Hematopoietic multipotent progenitor cell treated with erythropoietin and hydrocortisone succinate and interleukin-3 and kit ligand, for 15 days (in vitro differentiated cells): ENCODE measurements around the gene RNF144A.
"Not testable (repeated sequence)": the region's sequence is repeated elsewhere in the genome, so short reads cannot be mapped to it uniquely, and the experiment has no call there.

Source experiments
- DNase-seq: peaks from one replicate; pipeline ENCODE4 v3.0.0-alpha.2; 2015; ENCODE audit warnings: low spot score

RNF144A gene

DNA sequence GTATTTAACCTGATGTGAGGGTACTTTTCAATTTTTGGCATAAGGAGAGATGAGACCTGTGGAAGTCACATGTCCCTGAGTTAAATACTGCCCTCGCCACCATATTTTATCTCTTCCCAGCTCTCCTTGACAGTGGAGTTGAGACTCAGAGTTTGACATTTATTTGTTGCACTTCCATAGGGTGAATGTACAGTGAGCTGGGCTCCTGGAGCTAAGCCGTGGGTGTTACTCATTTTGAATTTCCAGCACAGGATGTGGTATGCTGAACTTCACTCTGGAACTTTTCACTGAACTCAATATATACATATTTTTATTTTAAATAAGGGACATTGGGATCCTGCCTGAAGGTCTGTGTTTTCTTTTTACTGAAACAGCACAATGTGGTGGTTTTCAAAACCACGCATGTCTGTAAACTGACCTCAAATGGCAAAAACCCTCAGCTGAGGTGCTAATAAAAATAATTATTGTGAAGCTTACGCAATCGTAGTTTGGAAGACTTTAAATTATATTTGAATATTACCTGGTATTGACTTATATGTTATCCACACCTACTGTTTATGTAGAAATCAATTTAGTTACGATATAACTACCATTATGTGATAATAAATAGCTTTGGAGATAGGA, 12.1 kb downstream of the RNF144A start:
- no peak for DNase-seq

DNA sequence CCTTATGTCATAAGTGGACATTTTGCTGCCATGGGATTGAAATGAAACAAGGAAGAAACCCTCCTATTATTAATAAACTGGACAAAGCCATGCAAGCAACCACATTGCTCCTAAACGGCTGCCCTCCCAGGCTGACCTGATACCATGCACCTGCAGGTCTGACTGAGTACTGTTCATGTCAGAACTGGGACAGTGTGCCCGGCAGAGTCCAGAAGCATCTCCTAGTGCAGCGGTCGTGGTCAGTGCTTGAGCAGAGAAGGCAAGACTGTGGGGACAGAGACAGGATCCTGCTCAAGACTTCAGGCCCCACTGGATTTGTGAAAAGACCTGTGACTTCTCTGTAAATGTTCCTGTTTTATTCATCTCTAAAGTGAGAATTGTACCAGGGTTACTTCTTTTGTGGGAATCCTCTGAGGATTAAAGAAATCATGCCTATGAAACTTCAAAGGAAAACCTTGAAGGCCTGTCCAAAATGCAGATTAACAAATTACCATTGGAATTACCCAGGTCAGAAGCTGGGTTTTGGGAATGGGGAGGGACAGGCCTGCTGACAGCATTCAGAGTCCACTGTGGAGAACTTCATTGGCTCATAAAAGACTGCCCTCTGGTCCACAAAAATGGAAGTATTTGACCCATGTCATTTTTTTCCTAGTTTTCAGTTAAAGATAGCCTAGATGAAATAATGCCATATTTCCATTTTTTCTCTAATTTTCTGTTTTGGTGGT, 13.9 kb downstream of the RNF144A start:
- no peak for DNase-seq

DNA sequence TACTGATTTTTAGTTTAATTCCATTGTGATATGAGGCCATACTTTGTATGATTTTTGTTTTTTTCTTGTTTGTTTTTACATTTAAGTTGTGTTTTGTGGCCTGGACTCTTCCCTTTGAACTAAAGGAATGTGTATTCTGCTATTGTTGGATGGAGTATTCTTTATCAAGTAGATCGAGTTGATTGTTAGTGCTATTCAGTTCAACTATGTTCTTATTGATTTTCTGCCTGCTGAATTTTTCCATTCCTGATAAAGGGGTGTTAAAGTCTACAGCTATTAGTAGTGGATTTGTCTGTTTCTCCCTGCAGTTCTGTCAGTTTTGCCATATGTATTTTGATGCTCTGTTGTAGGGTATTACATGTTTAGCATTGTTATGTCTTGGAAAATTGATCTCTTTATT, 14.5 kb downstream of the RNF144A start:
- DNase-seq = no peak

DNA sequence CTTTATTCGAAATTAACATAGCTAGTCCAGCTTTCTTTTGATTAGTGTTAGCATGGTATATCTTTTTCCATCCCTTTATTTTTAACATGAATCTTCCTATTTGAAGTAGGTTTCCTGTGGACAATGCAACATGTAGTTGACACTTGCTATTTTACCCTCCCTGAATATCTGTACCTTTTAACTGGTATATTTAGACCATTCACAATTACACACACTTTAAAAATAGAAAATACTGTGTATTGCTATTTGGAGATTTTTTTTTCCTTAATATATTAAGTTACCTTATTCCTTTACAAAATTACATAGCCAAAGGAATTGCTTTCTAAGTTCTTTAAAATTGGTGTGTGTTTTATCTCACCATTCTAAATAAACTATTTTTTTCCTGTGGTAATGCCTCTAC, 15.0 kb downstream of the RNF144A start:
- no peak for DNase-seq

DNA sequence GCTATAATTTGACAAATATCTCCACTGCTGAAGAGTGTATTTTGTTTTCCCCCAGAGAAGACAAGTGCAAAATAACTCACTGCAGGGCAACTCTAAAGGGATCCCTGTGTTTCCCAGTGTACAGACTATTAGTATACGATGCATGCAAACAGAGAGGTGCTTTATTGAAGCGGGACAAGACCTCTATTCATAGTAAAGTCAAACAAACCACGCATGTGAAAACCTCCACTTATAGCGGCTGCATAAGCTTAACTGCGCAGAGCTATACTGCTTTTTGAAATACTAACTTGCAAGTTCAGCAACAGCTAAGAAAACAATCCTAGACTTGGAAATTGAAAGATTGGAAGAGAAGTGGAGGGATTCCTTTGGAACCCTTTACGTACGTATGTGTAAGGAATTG, 15.6 kb downstream of the RNF144A start:
- DNase-seq = no peak

DNA sequence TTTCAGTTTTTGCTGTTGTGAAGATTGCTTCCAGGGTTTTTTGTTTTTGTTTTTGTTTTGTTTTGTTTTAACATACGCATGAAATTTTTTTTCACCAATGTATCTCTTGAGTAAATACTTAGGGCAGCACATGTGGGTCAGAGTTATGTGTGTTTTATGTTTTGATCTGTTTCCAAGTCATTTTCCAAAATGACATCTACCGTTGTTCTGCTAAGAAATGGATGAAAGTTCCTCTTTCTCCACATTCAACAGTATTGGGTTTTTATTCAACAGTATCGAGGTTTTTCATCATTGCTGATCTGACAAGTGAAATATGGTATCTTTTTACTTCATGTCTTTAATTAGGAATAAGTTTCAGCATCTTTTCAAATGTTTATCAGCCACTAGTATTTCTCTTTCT, 16.7 kb downstream of the RNF144A start:
- no peak for DNase-seq

DNA sequence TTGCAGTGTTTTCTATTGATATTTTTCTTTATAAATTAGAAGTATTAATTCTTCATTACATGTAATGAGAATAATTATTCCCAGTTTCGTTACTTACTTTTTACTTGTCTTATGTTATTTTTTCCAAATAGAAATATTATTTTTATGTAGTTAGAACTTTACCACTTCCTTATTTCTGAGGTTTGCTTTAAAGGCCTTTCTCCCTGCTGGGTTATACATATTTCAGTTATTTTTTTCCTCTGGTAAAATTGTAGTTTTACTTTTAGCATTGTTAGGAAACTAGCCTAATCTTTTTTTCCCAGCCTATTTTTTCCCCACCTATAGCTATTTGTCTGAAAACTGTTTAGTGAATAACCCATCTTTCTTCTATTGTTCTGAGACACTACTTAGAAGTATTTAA, 17.1 kb downstream of the RNF144A start:
- DNase-seq = no peak

DNA sequence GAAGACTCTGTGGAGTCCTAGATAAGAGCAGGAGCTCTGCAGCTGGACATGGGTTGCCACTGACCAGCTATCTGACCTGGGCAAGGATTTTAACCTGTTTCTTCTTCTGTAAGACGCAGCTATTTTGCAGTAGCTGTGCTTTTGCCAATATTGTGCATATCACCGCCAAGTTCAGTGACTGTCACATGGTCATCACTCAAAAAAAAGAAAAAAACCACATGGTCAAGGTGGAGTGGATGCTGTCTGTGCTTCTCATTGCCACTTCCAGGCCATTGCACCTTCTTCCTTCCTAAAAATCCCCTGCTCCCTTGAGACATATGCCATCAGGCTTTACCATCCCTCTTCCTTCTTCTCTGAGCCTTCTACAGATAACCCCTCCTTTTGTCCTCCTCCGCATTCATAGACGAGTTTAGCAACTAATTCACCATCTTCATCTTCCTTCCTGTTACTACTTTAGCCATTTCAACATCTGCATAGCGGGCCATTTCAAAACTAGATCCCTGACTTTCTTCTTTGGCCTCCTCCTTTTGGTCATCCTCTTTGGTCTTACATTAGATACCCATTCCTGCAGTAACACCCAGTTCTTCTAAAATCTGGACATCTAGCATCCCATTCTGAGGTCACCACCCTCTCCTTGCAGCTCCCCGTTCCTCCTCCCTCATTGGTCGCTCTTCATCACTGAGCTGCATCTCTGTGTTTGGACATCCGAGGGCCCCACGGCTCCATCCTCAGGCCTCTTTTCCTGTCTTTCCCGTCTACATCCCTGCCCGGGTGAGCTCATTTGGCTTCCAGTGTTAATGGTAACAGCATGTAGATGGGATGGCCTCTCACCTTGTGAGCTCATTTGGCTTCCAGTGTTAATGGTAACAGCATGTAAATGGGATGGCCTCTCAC, 17.8 kb downstream of the RNF144A start:
- DNase-seq = no peak

DNA sequence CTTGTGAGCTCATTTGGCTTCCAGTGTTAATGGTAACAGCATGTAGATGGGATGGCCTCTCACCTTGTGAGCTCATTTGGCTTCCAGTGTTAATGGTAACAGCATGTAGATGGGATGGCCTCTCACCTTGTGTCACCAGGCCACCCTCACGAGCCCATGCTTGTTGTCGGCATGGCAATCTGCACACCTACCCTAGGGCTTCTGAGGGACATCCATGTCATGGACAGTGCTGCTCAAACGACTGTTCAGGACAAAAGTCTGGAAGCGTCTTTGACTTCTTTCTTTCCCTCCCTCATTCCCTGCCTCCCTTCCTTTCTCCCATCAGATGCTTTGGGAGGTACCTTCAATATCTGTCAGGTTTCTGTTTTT, 18.4 kb downstream of the RNF144A start:
- not testable (repeated sequence) for DNase-seq

DNA sequence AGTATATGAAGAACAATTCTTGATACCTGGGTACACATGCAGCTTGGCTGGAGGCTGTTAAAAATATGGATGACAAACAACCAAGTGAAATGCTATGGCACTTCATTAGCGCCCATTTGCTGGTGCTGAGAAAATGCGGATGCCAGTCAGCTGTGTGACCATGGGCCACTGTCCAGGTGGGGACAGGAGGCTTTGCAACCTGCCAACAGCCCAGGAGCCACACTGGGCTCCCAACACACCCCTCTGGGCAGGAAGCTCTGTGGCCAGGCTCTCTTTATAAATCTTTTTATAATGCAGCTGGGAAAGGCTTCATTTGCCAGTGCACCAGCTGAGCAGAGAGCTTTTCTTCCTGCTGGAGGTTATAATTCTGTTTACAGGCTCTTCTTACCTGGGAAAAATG, 19.9 kb downstream of the RNF144A start:
- no peak for DNase-seq

DNA sequence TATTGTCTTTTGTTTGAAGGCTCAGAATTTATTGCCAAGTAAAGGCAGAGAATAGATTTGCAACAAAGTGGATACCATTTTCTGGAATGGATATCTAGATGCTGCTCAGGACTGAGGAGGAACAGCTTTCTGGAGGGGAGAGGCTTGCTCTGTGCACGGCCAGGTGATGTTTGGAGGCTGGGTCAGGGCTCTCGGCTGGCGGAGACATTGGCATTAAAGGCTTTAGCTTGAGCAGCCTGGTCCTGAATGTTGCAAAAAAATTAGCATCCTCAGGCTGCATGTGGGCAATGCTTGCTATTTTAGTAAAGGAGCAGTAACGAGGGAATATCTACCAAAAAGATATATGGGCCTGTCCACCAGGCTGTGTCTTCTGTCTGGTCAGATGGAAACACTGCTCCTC, 20.4 kb downstream of the RNF144A start:
- no peak for DNase-seq

DNA sequence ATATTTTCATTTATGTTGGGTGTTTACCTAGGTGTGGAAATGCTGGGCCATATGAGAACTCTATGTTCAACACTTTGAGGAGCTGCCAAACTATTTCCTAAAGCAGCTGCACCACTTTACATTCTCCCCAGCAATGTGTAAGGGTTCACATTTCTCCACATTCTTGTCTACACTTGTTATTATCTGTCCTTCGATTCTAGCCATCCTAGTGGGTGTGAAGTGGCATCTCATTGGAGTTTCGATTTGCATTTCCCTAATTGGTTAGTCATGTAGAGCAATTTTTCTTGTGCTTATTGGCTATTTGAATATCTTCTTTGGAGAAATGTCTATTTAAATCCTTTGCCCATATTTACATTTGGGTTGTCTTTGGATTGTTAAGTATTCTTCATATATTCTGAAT, 21.9 kb downstream of the RNF144A start:
- DNase-seq = no peak

DNA sequence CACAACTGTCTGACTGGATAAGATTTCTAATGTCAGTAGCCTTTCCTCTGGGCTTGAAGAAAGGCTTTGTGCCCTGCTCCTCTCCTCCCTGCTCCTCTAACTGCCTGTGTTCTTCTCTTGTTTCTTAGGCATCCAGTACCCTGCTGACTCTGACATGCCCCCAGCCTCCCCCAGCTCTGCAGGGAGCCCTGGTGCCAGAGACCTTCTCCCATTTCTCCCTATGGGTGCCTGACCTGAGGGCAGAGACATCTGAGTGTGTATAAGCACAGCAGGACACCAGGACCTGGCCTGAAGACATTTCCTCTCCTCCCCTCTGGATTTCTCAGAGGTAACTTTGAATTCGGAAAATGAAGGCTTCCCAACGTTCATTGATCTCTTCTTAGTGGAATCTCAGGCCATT, 23.6 kb downstream of the RNF144A start:
- DNase-seq = no peak

DNA sequence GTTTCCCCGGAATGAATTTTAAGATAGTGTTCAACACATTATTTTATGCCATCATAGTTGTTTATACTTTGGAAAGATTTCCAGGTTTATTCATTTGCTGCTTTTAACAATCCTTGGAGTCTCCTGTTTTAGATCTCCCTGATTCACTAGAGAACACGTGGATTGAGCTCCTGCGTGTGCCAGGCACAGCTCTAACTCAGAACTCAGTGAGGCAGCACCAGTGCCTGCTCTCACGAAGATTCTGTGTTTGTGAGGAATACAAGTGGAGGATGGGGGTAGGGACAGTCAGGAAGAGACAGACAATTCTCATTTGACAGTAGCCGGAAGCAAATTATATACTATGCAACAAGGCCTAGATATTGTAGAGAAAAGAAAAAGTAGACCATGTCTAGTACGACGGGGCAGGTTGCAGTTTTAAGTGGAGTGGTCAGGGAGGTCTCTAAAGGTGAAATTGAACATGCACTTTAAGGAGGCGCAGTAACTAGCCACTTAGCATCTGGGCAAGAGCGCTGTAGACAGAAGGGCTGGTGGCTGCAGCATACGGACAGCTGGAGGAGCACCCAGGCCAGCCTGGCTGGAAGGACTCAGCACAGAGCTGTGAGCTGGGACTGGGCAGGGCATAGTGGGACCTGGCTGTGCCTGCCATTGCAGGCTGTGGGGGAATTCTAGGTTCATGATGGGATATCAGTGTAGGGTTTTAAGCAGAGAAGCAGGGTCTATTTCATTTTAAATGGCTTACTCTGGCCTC, 24.3 kb downstream of the RNF144A start:
- DNase-seq = no peak

DNA sequence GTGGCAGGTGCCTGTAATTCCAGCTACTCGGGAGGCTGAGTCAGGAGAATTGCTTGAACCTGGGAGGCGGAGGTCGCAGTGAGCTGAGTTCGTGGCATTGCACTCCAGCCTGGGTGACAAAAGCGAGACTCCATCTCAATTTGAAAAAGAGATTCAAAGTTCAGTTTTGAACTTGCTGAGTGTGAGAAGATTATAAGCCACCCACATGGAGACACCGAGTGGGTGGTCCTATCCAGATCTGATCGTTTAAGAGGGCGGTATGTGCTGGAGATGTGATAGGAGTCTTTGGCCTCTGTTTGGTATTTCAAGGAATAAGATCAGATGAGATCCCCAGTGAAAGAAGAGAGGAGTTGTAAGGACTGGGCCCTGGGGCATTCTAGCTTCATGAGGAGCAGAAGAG, 25.6 kb downstream of the RNF144A start:
- DNase-seq = no peak

DNA sequence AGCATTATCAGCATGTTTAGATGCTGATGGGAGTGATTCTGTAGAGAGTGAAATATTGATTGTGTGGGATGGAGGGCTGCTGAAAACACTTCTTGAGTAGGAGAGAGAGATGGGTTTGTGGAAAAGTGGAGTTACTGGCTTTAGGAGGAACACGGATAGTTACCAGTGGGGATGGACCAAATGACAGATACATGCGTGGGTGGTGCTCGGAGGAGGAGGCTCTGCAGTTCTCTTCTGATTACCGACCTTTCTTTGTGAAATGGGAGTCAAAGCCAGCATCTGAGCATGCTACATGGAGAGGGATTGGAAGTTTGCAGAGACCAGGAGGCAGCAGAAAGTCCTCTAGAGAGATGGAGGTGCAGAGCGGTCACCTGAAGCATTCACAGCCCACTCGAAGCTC, 26.3 kb downstream of the RNF144A start:
- DNase-seq = no peak

DNA sequence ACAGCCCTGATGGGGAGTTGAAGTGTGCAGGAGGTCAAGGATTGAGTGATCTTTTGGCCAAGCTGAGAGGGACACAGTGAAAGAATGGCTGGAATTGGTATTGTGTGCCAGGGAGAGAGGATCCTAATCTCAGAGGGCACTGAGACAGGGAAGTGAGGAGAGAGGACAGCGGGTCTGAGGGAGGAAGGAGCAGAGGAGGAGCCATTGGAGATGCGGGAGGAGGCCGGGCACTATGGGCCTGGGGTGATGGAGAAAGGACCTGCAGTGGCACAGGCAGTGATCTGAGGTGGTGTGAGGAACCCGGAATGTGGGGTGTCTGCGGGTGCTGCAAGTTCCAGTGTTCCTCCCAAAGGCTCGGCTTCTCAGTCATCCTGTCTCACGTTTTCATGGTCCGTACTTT, 26.8 kb downstream of the RNF144A start:
- no peak for DNase-seq

DNA sequence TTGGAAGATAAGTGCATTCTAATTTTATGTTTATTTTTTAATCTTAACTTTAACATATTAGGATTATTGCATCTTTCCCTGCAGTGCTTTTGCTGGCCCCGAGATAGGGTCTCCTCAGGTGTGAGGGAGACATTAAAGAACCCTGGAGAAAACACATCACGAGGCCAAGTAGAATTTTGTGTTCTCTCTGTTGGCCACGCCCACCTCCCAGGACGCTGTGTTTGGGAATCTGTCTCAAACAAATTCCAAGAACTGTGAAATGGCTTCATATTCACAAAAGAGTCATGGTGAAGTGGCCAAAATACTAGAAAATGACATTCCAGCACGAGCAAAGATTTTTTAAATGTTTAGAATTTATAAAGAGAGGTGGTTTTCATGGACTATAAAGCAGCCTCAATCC, 27.3 kb downstream of the RNF144A start:
- no peak for DNase-seq

DNA sequence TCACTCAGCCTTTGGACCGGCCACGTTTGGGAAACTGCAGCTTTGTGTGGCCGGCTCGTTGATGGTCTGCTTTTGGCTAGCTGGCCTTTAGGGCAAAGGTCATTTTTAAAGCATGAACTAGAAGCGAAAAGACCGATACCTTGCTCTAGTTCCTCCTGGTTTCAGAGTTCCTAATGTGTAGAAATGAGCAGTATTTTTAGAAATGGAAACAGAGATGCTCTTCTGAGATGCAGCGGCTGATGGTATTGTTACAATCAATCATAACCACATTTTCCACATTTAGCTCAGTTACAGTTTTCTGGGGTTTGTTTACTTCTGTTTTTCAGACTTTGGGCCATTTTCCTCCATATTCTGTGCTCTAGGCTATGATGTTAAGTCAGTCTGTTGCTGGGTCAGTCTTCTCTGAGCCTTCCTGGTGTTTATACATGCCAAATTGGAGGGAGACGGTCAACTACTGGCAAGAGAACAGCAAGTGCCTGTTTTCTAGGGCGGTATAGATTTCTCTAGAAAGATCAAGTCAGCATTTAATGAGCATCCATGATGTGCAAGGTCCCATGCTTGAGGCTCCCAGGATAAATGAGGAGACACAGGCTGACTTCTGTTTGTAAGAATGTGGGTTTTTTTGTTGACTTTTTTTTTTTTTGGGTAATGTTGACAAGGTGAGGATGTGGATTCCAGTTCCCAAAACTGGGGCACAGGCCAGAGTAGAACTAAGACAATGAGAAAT, 28.0 kb downstream of the RNF144A start:
- no peak for DNase-seq

DNA sequence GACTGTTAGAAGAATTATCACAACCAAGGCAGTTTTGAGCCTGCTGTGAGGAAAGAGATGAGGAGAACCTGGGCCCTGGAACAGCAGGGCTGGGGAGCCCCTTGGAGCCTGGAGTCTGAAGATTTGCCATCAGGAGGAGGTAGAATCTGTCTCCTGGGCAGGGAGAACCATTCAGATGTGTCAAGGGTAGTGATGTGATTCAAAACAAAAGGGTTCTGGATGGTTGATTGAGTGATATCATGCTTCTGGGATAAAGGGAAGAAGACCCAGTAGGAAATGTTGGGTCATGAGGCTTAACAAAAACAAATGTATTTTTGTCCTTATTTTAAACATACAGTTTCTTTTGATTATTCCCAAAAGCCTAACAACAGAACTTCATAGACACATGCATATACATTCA, 28.6 kb downstream of the RNF144A start:
- no peak for DNase-seq

DNA sequence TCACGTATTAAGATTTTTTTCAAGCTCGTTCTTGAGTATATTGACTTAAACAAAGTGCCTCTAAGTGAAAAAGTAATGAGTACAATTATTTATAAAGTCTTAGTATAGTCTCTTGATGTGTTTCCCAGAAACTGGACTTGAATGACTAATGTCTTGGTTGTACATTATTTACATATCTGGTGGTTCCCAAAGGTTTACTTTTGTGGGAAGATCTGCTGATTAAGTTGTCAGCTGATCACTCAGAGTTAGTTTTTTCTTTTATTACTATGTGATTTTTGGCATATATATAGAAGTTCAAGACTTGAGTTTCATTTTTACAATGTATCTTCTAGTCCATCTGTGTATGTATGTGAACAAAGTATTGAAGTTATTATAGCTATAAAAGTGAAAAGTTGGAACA, 29.5 kb downstream of the RNF144A start:
- DNase-seq = no peak
